HuH-7.5 (cell line): Measurements from ENCODE around the gene CYTL1.
"Not testable (repeated sequence)": the region's sequence is repeated elsewhere in the genome, so short reads cannot be mapped to it uniquely, and the experiment has no call there.

ENCODE experiments used
- DNase-seq: peaks from one replicate; pipeline ENCODE4 v3.0.0; 2011; ENCODE audit warnings: low spot score

CYTL1 gene, protein sequence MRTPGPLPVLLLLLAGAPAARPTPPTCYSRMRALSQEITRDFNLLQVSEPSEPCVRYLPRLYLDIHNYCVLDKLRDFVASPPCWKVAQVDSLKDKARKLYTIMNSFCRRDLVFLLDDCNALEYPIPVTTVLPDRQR

DNA sequence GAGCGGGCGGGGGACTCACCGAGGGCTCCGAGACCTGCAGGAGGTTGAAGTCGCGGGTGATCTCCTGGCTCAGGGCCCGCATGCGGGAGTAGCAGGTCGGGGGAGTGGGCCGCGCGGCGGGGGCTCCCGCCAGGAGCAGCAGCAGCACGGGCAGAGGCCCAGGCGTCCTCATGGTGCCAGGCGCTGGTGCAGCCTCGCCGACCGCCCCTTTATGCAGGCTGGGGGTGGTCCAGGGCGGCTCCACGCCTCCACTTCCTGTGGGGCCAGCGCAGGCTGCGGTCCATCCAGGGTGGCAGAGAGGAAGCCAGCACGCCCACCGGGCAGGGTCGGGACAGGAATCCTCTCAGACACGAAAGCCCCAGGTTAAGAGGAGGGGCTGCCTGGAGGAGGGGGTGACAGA, at the start of gene CYTL1:
Gene CYTL1, minus strand, starts transcription at position 185 of the 400 bp plus-strand sequence. Its CDS starts 13 bp downstream, at position 172.
- no peak for DNase-seq

- DNase-seq: no peak
Measured at GRCh38 chr4:5067908-5068307, 48.6 kb upstream of the CYTL1 start.

DNA sequence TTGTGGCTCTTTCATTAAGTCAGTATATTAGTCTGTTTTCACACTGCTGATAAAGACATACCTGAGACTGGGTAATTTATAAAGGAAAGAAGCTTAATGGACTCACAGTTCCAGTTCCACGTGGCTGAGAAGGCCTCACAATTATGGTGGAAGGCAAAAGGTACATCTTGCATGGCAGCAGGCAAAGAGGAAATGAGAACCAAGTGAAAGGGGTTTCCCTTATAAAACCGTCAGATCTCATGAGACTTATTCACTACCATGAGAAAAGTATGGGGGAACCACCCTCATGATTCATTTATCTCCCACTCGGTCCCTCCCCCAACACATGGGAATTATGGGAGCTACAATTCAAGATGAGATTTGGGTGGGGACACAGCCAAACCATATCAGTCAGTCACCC, 47.7 kb upstream of the CYTL1 start:
- DNase-seq: not testable (repeated sequence)

DNA sequence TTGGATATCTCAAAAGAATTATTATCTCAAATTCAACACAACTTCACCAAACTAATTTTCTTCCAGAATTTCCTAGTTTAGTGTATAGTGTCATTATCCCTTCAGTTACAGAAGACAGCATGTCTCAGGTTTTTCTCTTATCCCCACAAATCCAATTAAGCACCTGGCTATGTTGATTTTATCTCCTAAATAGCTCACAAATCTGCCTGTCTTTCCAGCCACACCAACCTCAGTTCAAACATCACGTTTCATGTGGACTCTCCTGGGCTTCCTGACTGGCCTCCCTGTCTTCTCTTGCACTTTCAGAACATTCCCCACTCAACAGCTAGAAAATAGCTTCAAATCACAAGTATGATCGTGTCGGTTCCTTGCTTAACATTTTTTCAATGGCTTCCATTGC, 46.8 kb upstream of the CYTL1 start:
- no peak for DNase-seq

DNA sequence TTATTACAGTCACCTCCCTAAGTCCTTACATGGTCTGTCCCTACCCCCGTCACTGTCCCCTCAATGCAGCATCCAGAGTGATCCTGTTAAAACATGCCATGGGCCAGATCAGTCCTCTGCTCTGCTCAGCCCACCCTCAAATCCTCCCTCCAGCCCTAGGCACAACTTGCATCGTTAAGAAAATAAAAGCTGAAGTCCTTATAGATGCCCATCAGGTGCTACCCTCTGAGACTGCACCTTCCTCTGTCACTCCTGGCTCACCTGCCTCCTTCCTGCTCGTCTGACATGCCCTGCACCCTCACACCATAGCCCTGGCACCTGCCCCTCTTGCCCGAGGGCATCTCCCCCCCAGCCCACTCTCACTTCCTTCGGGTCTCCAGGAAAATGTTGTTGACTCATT, 36.2 kb upstream of the CYTL1 start:
- DNase-seq: no peak

DNA sequence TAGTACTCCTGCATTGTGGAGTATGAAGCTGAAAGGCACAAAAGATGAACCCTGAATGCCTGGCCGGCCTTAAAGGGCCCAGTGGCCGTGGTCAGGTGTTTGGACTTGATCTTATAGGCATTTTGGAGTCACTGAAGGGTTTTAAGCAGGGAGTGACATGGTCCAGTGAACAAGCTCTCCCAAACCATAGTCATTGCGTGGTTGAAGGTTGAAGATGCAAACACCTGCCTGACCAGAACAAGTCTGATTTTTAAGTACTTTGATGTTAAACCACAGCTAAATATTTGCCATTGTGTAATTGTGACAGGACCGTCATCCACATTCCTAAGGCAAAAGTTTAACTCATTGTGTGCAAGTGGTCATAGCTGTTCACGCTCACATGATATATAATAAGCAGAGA, 35.3 kb upstream of the CYTL1 start:
- DNase-seq: no peak

DNA sequence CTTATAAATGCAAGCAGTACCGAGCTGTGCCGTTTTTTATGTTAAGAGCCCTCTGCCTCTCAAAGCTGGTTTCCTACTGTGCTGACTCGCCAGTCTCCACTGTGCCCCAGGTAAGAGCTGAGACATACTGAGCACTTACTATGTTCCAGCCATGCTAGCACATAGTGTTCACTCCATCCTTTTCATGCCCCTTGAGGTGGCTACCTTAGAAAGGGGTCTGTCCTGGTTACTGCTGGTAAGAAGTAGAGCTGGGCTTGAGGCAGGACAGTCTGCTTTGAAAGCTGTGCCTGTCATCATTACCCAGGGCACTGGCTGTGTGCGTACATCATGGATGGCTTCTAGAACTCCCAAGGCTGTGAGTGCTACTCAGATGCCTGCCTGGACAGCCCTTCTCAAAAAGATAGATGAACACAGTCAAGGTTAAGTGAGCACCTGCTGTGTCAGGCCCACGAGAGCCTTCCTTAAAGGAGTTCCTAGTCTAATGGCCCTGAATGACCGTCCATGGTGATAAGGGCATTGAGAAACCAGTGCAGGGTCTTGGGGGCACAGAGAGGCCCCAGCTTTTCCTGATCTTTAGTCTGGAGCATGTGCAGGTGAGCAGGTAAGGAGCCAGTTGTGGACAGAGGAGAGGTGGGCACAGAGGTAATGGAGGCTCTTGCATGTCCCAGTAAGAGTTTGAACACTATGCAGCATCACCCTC, 33.6 kb upstream of the CYTL1 start:
- DNase-seq: no peak

DNA sequence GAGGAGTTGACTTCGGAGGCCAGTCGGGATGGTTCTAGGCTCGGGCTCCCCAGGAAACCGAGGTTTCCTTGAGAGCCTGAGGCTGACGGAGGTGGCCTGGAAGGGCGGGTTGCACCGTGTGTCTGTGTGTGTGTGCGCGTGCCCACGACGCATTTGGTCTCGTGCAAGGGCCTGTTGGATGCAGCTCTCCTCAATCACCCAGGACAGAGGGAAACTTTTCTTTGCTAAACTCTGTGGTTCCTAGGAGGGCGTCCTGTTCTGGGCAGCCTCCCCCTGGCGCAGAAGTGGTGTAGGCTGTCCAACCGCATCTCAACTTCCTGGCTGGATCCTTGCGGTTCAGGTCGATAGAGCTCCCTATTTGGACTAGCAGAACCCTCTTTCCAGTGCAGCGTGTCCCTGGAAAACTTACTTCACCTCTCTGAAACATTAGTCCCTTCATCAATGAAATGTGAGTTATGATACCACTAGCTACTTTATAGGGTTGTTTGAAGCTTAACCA, 33.0 kb upstream of the CYTL1 start:
- DNase-seq: no peak

DNA sequence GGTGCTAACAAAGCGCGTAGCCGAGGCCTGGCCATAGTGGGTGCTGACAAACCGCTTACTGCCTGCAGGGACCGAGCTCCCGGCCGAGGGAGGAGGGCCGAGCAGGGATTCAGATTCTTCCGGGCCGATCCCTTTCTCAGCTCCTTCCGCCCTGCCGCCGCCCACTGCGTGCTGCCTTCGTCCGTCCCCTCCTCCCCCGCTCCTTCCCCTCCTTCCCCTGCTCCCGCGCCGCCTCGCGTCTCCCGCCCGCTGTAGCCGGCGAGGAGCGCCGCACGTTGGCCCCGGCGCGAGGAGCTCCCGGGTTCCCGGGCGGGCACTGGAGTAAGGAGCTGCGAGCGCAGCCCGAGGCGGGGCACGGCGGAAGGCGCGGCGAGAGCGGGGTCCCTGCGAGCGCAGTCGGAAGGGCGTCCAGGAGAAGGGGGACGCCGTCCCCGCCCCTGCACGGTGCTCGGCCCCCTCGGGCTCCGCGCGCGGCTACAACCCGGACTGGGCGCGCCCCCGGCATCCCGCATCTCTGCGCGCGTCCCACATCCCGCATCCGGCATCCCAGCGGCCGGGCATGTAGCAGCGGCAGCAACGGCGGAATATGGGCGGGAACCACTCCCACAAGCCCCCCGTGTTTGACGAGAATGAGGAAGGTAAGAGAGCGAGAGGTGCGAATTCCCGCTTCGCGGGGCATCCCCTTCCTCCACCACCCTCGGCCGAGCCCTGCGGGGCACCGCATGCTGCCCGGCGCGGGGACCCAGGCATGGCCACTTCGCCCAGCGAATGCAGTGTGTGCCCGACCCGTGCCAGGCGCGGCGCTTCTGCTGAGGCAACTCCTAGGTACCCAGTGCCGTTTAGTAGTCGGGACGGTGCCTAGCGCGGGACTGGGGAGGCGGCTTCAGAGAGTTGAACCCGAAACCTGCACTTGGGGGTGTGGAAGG, 32.3 kb upstream of the CYTL1 start, which contains the start of gene STK32B:
Gene STK32B, plus strand, starts transcription at position 203 of the 926 bp plus-strand sequence.
- no peak for DNase-seq

GRCh38 chr4:5050520-5051277, 31.4 kb upstream of the CYTL1 start:
- DNase-seq: peak; percentile 77

DNA sequence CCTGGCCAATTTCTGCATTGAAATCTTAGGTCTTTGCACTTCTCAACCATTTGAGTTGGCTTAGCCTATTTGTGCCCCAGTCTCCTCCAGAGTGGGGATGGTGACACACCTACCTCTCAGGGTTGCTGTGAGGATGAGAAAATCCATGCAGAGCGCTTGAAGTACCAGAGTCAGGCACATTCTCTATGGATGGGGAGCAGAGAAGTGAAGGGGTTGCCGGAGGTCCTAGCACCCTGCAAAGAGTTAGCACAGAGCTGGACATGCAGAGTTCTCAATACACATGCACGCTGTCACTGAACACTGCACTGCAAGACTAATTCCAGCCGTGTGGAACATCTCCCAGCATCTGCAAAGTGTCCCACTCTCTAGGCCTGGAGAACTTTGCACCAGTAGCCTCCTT, 29.5 kb upstream of the CYTL1 start:
- no peak for DNase-seq

GRCh38 chr4:5045097-5045496, 25.8 kb upstream of the CYTL1 start:
- no peak for DNase-seq

DNA sequence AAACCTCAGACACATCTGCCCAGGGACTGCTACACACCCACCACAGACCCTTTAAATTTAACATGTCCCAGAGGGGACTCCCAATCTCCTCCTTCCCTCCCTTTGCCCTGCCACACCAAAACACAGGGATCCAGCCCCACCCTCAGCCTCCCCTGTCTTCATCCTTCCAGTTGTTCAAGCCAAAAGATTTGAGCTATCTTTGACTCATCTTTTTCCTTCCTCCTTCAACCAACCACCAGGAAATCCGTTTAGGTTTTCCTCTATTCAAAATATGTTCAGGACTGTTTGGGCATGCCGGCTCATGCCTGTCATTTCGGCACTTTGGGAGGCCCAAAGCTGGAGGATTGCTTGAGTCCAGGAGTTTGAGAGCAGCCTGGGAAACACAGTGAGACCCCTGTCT, 25.1 kb upstream of the CYTL1 start:
- DNase-seq: no peak

DNA sequence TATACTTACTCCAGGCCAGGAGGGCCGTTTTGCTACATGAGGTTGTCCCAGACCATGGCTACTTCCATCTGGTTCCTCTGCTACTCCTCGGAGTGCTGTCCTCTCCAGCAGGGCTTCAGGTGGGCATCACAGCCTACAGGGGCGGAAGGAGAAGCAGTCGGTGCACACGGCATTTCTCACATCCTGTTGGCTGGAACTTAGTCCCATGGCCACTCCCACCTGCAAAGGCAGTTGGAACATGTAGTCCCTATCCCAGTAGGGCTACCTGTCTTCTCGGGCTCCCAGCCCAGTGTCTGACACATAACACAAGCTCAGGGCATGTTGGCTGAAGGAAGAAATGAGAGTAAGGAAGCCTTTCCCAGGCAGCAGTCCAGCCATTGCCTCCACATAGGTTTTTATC, 24.3 kb upstream of the CYTL1 start:
- DNase-seq: no peak

DNA sequence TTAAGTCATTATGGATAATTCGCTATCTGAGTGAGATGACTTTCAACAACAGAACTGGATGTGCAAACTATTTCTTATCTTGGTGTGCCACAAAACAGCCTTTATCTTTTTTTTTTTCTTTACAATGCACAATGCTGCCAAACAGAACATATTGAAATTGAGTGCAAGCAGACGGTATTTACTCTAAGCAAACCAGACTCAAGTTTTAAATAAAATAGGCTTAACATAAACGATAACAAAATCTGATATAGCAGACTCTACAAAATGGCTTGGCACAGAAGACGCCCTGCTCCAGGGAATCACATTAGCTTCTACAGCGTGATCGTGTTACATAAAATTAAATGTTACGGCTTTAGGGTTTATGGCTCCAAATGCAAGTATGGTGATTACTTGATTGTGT, 22.4 kb upstream of the CYTL1 start:
- no peak for DNase-seq

GRCh38 chr4:5040856-5041620, 21.8 kb upstream of the CYTL1 start:
- no peak for DNase-seq

- DNase-seq: no peak
Measured at GRCh38 chr4:5039800-5040199, 20.5 kb upstream of the CYTL1 start.

- DNase-seq: no peak
Measured at GRCh38 chr4:5037553-5038551, 18.6 kb upstream of the CYTL1 start.

GRCh38 chr4:5036239-5036638, 17.0 kb upstream of the CYTL1 start:
- DNase-seq: no peak

DNA sequence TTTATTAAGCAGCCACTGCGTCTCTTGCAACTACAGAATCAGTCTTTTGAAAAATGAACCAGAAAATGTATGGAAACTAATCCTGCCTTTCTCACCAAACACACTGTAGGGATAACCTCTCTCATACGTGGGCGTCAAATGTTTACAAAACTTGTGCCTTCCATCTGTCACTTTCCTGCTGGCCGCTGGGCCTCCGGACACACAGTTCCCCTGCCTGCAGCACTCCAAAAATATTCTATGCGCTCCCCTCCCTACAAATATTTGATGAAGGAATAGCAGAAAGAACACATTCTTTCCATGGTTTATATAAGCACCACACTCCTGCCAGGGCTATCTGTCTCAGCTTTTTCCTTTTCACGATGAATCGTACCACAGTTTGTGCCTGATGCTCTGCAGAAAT, 14.9 kb upstream of the CYTL1 start:
- no peak for DNase-seq
